GM12865 (cell line): ENCODE data around the gene BICDL1.
A peak's percentile ranks its signal among the peaks of the same experiment; 100 is the strongest.
"Not testable (repeated sequence)": the region's sequence is repeated elsewhere in the genome, so short reads cannot be mapped to it uniquely, and the experiment has no call there.

Experiments used
- DNase-seq: peaks from one replicate; pipeline ENCODE4 v3.0.0; 2010; ENCODE audit warnings: low read depth
- H3K4me3 ChIP-seq: 2 replicates; pipeline ENCODE4 v1.5.1; 2011; ENCODE audit warnings: mild to moderate bottlenecking, low read depth, low read length, control low read depth
- TF ChIP-seq, protein P1 (sequence below): IDR thresholded peaks from 2 replicates; pipeline ENCODE4 v1.5.1; 2011; ENCODE audit warnings: low read length, control low read depth, low read depth, inconsistent platforms; ENCODE audit not compliant: insufficient read depth; ENCODE audit errors: missing control alignments

Gene BICDL1

DNA sequence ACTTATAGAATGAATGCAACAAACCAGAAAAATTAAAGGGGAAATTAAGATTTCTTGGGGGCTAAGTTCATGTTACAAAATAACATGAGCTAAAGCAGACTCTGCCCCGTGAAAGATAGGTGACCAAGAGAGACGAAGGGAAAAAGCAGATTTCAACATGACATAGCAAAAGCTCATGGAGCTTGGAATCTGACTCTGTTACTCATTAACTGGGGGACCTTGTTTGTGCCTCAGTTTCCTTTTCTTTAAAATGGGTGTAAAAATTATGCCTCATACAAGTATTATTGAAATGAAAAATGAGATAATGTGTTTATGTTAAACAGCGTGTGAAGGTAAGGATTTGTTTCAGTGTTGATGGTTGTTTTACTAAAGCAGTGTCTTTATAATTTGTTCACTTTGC lies 11.5 kb downstream of the BICDL1 start:
- TF ChIP-seq, protein P1, sequence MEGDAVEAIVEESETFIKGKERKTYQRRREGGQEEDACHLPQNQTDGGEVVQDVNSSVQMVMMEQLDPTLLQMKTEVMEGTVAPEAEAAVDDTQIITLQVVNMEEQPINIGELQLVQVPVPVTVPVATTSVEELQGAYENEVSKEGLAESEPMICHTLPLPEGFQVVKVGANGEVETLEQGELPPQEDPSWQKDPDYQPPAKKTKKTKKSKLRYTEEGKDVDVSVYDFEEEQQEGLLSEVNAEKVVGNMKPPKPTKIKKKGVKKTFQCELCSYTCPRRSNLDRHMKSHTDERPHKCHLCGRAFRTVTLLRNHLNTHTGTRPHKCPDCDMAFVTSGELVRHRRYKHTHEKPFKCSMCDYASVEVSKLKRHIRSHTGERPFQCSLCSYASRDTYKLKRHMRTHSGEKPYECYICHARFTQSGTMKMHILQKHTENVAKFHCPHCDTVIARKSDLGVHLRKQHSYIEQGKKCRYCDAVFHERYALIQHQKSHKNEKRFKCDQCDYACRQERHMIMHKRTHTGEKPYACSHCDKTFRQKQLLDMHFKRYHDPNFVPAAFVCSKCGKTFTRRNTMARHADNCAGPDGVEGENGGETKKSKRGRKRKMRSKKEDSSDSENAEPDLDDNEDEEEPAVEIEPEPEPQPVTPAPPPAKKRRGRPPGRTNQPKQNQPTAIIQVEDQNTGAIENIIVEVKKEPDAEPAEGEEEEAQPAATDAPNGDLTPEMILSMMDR: no peak
- no peak overlapping the region for H3K4me3 ChIP-seq
- DNase-seq: no peak

DNA sequence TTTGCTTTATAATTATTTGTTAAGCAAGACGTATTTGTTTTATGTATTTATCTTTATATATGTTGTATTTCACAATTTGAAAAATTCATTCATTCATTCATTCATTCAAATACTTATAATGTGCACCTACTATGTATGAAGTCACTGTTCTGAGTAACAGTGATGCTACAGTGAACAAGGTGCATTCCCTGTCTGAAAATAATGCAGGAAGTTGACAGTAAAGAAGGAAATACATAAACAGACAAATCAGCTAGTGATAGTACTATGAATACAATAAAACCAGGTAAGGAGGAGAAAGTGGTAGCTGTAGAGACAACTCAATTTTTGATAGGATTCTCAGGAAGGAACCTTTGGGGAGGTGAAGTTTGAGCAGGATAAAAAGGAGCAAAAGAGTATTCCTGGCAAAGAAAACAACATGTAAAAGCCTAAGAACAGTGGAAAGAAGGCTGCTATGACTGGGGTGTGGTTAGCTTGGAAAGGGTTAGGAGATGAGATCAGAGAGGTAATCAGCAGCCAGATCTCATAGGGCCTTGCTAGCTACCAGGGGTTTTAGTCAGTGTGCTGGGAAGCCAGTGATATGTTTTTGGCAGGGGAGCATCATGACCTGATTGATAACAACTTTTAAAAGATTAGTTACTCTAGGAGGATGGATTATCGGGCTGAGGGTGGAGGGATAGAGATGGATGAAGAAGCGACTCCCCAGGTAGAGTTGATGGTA lies 17.4 kb downstream of the BICDL1 start:
- H3K4me3 ChIP-seq: no peak overlapping the region
- TF ChIP-seq, protein P1: no peak
- no peak for DNase-seq

DNA sequence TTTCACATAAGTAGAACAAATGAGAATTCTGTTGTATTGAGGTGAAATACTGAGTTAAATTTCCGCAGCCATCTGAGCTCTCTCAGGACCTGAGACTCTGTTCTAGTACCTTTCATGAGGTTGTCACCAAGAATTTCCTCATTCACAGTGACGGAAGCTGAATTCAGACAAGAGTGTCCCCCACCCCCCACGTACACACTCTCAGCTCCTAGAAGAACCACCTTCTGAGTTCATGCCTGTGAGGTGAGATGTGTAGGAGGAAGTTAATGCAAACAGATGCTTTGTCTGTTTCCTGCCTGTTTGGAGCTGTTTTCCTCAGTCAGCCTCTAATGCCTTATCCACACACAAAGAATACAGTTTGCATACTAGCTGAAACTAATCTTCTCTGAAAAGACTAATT lies 18.2 kb downstream of the BICDL1 start:
- TF ChIP-seq, protein P1: no peak
- no peak overlapping the region for H3K4me3 ChIP-seq
- DNase-seq: peak; percentile 44

DNA sequence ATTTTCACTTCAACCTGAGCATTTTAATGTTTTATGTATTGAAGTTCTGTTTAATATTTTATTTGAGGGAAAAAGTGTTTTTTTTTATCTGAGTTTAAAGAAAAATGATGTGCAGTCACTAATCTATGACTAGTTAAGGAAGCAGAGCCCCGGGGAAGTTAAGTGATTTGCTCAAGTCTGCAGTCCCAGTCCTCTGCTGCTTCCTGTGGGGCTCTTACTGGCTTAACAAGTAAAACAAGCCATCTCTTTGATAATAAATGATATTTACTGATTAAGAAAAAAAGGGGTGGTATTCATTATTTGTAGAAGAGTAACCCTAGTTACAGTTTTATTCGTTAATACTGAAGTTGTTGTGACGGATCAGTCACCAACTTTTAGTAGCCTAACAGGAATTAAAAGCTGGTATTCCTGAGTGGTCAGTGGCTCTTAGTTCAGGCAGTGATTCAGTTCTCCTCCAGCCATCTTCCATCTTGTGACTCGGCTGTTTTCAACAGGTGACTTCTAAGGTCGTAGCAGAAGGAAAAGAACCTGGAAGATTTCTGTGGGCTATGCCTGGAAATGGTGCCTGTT lies 21.7 kb downstream of the BICDL1 start:
- no peak overlapping the region for H3K4me3 ChIP-seq
- TF ChIP-seq, protein P1: no peak
- DNase-seq: no peak

DNA sequence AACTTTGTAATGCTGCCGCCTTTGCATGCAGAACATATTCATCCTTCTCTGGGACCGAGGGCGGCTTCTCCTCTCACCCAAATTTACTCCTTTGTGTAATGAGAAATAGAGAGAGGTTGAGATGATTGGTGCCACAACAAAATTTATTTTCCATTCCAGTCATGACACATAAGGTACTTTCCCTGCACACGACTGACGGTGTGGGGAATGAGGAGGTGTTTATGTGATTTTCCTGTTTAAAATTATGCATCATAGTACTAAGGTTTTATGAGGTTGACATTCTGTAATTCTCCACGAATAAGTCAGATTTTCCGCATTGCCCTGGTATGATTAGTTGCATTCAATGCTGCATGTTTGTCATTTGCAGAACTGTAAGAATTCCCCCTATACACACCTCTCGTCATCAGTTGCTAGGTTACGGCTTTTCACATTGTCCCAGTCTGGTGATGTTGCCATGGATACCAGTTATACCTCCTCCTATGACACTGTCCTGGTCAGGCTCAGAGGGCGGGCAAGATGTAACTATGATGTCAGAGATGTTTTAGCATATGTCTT lies 23.1 kb downstream of the BICDL1 start:
- peak; percentile 91 for DNase-seq
- TF ChIP-seq, protein P1: no peak
- H3K4me3 ChIP-seq: peak overlapping the region; percentile 20

DNA sequence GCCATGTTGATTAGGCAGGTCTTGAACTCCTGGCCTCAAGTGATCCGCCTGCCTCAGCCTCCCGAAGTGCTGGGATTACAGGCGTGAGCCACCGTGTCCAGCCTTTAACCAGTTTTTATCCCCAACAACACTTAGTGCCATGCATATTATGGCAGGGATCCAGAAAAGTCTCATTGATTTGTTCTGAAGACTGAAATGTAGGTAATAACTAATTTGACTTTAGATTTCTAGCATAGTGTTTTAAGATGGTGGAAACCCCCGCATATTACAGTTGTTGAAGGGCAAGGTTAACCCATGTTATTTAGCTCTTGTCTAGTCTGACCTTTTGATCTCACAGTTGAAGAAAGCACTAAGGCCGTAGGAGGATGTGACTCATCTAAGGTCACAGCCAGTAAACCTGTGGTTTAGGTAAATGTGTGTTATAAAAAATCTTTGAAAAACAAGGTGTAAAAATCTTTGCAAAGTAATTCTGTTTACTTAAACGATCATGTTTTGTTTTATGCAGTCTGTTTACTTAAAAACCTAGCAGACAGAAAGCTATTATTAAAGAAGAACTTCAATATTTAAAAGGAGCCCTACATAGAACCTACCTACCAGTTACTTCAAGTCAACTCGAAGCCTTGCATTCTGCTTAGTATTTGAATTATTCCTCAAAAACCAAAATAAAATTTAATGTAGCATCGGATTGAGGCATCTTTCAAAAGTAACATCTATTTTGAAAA lies 24.8 kb downstream of the BICDL1 start:
- no peak overlapping the region for H3K4me3 ChIP-seq
- TF ChIP-seq, protein P1: no peak
- DNase-seq: peak; percentile 75

DNA sequence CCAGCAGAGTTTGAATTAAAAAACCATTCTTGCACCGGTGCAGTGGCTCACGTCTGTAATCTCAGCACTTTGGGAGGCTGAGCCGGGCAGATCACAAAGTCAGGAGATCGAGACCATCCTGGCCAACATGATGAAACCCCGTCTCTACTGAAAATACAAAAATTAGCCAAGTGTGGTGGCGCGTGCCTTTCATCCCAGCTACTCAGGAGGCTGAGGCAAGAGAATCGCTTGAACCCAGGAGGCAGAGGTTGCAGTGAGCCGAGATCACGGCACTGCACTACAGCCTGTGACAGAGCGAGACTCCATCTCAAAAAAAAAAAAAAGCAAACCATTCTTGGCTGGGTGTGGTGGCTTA lies 25.3 kb downstream of the BICDL1 start:
- H3K4me3 ChIP-seq, DNase-seq: not testable (repeated sequence)
